Duodenal mucosa (tissue), 2 donors: Measurements from ENCODE around the gene AGL.
"Not testable (repeated sequence)": the region's sequence is repeated elsewhere in the genome, so short reads cannot be mapped to it uniquely, and the experiment has no call there.

Experiments used
- H3K27ac ChIP-seq: one replicate; pipeline ENCODE4 v1.7.0; 2013; ENCODE audit warnings: low read depth, low read length
- H3K27me3 ChIP-seq, 2 donors: one replicate each; pipeline ENCODE4 v1.7.0; 2013; ENCODE audit warnings: low read length in 2 of 2, control low read depth in 1 of 2; ENCODE audit not compliant: insufficient read depth in 2 of 2, control insufficient read depth in 1 of 2
- H3K36me3 ChIP-seq, 2 donors: one replicate each; pipeline ENCODE4 v1.7.0; 2013; ENCODE audit warnings: low read length in 2 of 2, control low read depth in 1 of 2; ENCODE audit not compliant: insufficient read depth in 2 of 2, control insufficient read depth in 1 of 2
- H3K4me1 ChIP-seq, 2 donors: one replicate each; pipeline ENCODE4 v1.7.0; 2013; ENCODE audit warnings: low read length in 2 of 2, control low read depth in 1 of 2; ENCODE audit not compliant: insufficient read depth in 2 of 2, control insufficient read depth in 1 of 2
- H3K4me3 ChIP-seq, 2 donors: one replicate each; pipeline ENCODE4 v1.7.0; 2013; ENCODE audit warnings: low read length in 2 of 2, low read depth in 1 of 2
- H3K9ac ChIP-seq, 2 donors: one replicate each; pipeline ENCODE4 v1.7.0; 2013; ENCODE audit warnings: low read length in 2 of 2, low read depth in 1 of 2
- H3K9me3 ChIP-seq, 2 donors: one replicate each; pipeline ENCODE4 v1.7.0; 2013; ENCODE audit warnings: low read length in 2 of 2, control low read depth in 1 of 2; ENCODE audit not compliant: control insufficient read depth in 1 of 2

AGL gene

DNA sequence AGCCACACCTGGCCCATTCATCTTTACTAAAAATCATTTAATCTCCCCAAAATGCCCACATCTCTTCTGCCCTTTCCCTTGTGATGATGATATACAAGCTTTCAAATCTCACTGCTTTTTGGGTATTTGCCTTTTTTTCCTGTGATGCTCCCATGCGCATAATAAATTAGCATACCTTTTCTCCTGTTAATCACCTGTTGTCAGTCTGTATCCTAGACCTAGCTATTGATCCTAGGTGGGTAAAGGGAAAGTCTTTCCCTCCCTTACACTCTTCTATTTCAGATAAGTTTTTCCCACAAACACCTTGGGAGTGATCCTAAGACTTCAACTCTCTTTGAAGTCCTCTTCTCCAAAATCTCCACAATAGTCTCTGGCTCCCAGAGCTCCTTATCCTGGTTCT lies 107.7 kb downstream of the AGL start:
- Histone ChIP-seq H3K36me3 (no peaks in the 10 kb centered on the region), H3K4me3 (no peak overlapping the region), H3K9ac (no peak overlapping the region), H3K27ac (no peak overlapping the region), H3K9me3 (no peaks in the 10 kb centered on the region), H3K27me3 (no peaks in the 10 kb centered on the region), H3K4me1 (no peaks in the 10 kb centered on the region)

DNA sequence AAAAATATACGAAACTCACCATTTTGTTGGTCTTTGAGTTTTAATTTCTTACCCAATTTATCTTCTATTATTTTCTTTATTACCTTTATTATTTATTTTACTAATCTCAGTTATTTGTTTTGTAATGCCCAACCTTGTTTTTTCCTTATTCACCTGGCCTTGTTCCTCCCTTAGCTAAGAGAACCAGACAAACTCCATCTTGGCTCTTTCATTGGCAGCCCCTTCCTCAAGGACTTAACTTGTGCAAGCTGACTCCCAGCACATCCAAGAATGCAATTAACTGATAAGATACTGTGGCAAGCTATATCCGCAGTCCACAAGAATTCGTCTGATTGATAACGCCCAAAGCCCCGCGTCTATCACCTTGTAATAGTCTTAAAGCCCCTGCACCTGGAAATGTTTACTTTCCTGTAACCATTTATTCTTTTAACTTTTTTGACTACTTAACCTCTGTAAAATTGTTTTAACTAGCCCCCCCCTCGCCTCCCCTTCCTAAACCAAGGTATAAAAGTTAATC lies 109.1 kb downstream of the AGL start:
- H3K36me3 ChIP-seq, H3K9me3 ChIP-seq, H3K4me1 ChIP-seq, H3K4me3 ChIP-seq, H3K27ac ChIP-seq, H3K9ac ChIP-seq, H3K27me3 ChIP-seq: not testable (repeated sequence)

DNA sequence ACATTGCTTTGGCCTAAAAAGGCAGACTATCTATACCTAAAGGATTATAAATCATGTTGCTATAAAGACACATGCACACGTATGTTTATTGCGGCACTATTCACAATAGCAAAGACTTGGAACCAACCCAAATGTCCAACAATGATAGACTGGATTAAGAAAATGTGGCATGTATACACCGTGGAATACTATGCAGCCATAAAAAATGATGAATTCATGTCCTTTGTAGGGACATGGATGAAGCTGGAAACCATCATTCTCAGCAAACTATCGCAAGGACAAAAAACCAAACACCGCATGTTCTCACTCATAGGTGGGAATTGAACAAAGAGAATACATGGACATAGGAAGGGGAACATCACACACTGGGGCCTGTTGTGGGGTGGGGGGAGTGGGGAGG lies 110.1 kb downstream of the AGL start:
- H3K4me1 ChIP-seq, H3K36me3 ChIP-seq, H3K9me3 ChIP-seq, H3K27ac ChIP-seq, H3K27me3 ChIP-seq, H3K4me3 ChIP-seq, H3K9ac ChIP-seq: not testable (repeated sequence)

DNA sequence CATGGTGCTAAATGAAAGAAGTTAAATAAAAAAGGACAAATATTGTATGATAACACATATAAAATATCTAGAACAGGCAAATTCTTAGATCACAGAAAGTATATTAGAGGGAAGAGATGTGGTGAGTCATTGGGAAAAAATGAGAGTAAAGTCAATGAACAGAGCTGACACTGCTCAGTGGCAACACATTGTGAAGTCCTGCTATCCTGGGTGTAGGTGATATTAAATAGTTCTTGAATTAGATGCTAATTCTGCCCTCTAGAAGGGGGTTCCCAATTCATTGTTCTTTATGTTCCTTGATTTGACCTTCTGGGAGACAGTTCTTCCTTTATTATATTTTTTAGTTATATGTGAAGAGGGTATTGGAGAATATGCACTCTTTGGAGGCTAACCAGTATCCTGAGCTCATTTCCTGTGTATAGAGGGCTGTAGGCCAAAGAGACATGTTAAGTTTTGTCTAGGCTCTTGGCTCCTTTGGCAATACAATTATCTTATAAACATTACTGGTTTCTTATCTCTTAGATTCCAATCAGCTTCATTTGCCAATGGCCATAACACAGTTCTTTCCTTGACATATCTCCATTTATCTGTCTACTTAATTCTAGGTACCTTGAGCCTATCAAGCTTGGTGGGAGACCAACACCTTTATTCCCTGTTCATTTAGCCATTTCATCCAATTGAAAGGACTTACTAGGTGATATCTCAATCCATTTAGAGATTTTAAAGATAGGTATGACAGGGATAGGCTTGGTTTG lies 113.1 kb downstream of the AGL start:
- H3K4me3 ChIP-seq: no peak overlapping the region
- no peaks in the 10 kb centered on the region for H3K4me1 ChIP-seq
- no peak overlapping the region for H3K9ac ChIP-seq
- H3K27me3 ChIP-seq: no peaks in the 10 kb centered on the region
- H3K27ac ChIP-seq: no peak overlapping the region
- H3K36me3 ChIP-seq: no peaks in the 10 kb centered on the region
- no peaks in the 10 kb centered on the region for H3K9me3 ChIP-seq

DNA sequence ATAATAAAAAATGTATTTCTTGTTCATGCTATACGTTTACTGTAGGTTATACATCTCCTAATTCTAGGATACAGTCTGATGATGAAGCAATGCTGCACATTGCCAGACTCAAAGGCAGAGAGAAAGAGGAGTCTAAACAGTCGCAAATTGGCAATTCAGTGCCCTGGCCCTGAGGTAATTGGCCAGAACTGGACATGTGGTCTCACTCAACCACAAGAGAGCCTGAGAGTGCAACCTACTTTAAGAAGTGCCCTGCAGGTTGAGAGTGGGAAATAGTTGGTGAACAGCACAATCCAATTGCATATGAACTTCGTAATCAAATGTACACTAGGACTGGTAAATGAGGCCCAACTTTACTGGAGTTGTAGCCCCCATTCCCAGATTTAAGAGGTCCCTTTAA lies 114.6 kb downstream of the AGL start:
- Histone ChIP-seq H3K4me1 (peaks cover 11% of the 10 kb centered on the region in 2 donors), H3K9me3 (no peaks in the 10 kb centered on the region), H3K27me3 (no peaks in the 10 kb centered on the region), H3K36me3 (no peaks in the 10 kb centered on the region), H3K27ac (no peak overlapping the region), H3K4me3 (no peak overlapping the region), H3K9ac (no peak overlapping the region)

DNA sequence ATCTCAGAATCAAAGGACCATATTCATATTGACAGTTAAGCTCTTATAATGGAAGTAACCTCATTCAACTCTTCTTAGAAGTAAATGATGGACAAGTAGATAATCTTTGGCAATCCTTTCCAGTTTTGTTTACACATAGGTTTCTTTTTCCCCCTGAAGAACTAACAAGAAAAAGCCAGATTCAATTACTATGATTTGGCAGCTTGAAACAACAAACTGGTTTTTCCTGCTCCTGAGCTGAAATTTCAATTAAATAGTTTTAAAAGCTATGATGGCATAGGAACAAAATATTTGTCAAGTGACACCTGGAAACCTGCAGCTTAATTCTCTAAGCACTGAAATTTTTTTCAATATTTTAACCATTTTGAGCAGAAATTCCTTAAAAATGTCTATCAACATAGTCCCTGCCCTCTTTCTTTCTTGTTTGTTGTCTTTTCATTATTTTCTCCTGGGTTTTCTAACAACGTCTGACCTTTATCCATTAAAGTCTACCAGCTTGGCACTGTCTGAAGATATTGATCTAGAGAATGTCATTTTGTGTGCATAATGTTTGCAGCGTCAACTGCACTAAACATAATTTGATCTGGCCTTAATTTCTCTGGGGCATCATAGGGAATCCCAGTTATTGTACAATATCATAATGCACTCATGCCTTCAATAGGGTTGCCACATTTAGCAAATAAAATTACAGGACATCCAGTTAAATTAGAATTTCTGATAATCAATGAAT lies 115.7 kb downstream of the AGL start:
- Histone ChIP-seq H3K9ac (no peak overlapping the region), H3K4me3 (no peak overlapping the region), H3K27me3 (no peaks in the 10 kb centered on the region), H3K4me1 (peaks cover 11% of the 10 kb centered on the region in 2 donors), H3K36me3 (no peaks in the 10 kb centered on the region), H3K9me3 (no peaks in the 10 kb centered on the region), H3K27ac (no peak overlapping the region)

DNA sequence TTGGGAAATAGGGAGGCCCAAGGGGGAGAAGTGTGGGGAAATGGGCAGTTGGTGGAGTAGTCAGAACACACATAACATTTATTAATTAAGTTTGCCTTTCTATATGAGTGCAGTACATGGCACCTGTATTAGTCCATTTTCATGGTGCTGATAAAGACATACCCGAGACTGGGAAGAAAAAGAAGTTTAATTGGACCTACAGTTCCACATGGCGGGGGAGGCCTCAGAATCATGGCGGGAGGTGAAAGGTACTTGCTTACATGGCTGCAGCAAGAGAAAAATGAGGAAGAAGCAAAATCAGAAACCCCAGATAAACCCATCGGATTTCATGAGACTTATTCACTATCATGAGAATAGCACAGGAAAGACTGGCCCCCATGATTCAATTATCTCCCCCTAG lies 118.1 kb downstream of the AGL start:
- Histone ChIP-seq H3K36me3 (no peaks in the 10 kb centered on the region), H3K27ac (no peak overlapping the region), H3K4me1 (peaks cover 11% of the 10 kb centered on the region in 2 donors), H3K27me3 (no peaks in the 10 kb centered on the region), H3K9ac (no peak overlapping the region), H3K9me3 (no peaks in the 10 kb centered on the region), H3K4me3 (no peak overlapping the region)

DNA sequence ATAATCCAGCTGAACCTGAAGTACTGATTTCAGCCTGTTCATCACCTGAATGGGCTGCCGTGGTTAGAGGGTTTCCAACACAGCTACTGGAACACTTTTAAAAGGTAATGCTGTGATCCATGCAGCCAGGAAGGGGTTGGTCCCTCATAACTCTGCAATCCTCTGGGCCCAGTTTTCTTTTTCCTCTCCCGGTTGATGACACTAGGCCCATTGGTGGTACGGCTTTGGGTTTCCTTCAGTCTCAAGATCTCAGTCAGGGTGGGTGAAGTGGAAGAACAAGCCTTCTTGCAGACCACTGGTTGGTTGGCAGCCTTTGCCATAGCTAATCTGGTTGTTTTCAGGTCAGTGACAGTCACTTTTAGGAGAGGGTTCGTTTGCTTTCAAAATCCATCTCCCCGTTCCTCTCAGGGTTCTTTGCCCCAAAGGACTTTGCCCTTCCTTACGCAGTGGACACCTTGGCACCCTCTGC lies 119.1 kb downstream of the AGL start:
- no peaks in the 10 kb centered on the region for H3K27me3 ChIP-seq

DNA sequence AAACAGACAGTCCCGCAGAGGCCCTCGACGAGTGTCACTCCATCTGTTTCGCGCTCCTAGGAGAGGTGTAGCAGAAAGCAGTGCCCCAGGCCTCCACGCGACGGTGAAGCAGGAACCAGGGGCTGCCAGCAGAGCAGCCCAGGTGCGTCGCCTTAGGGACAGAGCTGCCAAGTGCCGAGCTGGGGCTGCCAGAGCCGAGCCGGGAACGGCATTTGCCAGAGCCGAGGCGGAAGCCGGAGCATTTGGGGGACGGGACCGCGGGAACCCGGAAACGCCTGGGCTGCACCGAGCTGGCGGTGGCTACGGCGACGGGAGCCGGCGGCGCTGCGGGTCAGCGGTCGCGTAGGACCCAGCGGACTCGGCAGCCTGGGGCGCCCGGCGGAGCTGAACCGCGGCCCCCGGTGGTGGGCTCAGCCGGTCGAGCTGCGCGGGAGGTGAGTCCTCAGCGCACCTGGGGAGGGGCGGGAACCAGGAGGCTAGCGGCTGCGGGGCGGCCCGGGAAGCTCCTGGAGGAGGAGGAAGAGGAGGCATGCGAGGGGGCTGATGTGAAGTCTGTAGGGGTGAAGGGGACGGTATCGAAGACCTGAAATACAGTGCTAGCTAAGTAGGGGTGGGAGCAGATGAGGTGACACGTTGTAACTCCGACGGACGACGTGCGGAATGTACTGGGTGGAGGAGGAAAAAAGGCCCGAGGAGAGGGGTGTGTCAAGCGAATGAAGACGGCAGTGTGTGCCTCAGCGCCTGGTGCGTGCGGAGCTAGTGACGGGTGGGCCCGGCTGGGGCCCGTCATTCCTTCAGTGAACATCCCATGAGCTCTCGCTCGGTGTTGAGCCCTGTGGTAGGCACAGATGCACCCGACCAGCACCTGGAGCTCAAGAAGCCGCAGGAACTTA lies 119.8 kb downstream of the AGL start, which contains the start of gene SLC35A3:
Gene SLC35A3 (plus strand): TSS at position 268 of the 893 bp plus-strand sequence. CDS start 23,559 bp downstream, outside the sequence.
- H3K9ac ChIP-seq: peak within 1 kb of the TSS; percentile 81 to 91
- H3K27ac ChIP-seq: peak within 1 kb of the TSS; percentile 78
- no peaks in the 10 kb centered on the region for H3K27me3 ChIP-seq
- H3K9me3 ChIP-seq: no peaks in the 10 kb centered on the region
- H3K4me1 ChIP-seq: peaks cover 11 to 18% of the 10 kb centered on the region in 2 donors
- peaks cover 0 to 3% of the 10 kb centered on the region in 2 donors for H3K36me3 ChIP-seq
- peak within 1 kb of the TSS; percentile 95 to 100 for H3K4me3 ChIP-seq

More for the DNA sequence above, 119.1 kb downstream of the AGL start:
- Histone ChIP-seq H3K4me3 (peak overlapping the region; percentile 95 to 100), H3K9me3 (no peaks in the 10 kb centered on the region), H3K9ac (peak overlapping the region; percentile 81 to 91), H3K27ac (peak overlapping the region; percentile 78), H3K4me1 (peaks cover 11 to 15% of the 10 kb centered on the region in 2 donors), H3K36me3 (no peaks in the 10 kb centered on the region)
